Activated CD8-positive, alpha-beta memory T cell treated with anti-CD3 and anti-CD28 coated beads for 24 hours (primary cell): ENCODE data around the gene RELCH.

ENCODE experiments used
- DNase-seq: peaks from one replicate; pipeline ENCODE4 v3.0.0-alpha.2; 2020

The RELCH gene

GRCh38 chr18:62325806-62326645 is 139.0 kb downstream of the RELCH start:
- DNase-seq = peak; percentile 76

- no peak for DNase-seq
Observed at GRCh38 chr18:62326646-62327348, 139.7 kb downstream of the RELCH start.

- DNase-seq = no peak
Observed at GRCh38 chr18:62327977-62328376, 140.9 kb downstream of the RELCH start.

GRCh38 chr18:62328586-62329525 is 141.8 kb downstream of the RELCH start:
- DNase-seq = no peak

GRCh38 chr18:62329691-62330454 is 142.8 kb downstream of the RELCH start:
- DNase-seq = no peak

- no peak for DNase-seq
Observed at GRCh38 chr18:62330650-62331049, 143.6 kb downstream of the RELCH start.

- no peak for DNase-seq
Observed at GRCh38 chr18:62331581-62332356, 144.7 kb downstream of the RELCH start.

GRCh38 chr18:62332431-62332830 is 145.4 kb downstream of the RELCH start:
- DNase-seq = no peak

GRCh38 chr18:62332964-62333695 is 146.1 kb downstream of the RELCH start:
- no peak for DNase-seq

- DNase-seq = no peak
Observed at GRCh38 chr18:62334120-62334519, 147.1 kb downstream of the RELCH start.

GRCh38 chr18:62335494-62335893 is 148.4 kb downstream of the RELCH start:
- no peak for DNase-seq

GRCh38 chr18:62336618-62337017 is 149.6 kb downstream of the RELCH start:
- no peak for DNase-seq

- no peak for DNase-seq
Observed at GRCh38 chr18:62337336-62337735, 150.3 kb downstream of the RELCH start.

GRCh38 chr18:62338446-62339105 is 151.5 kb downstream of the RELCH start:
- no peak for DNase-seq

- no peak for DNase-seq
Observed at GRCh38 chr18:62339106-62339988, 152.3 kb downstream of the RELCH start.

GRCh38 chr18:62340996-62341395 is 153.9 kb downstream of the RELCH start:
- no peak for DNase-seq

- DNase-seq = no peak
Observed at GRCh38 chr18:62341473-62341872, 154.4 kb downstream of the RELCH start.

GRCh38 chr18:62342884-62343283 is 155.8 kb downstream of the RELCH start:
- no peak for DNase-seq

GRCh38 chr18:62343316-62343715 is 156.3 kb downstream of the RELCH start:
- no peak for DNase-seq
